AG09319 (cell line): Measurements from ENCODE around the gene NEDD4L.
"Not testable (repeated sequence)": the region's sequence is repeated elsewhere in the genome, so short reads cannot be mapped to it uniquely, and the experiment has no call there.

Experiments used
- DNase-seq: peaks from one replicate; pipeline ENCODE4 v3.0.0-alpha.2; 2010; ENCODE audit warnings: low read depth; ENCODE audit errors: extremely low read depth
- CTCF ChIP-seq: IDR thresholded peaks from 2 replicates; pipeline ENCODE4 v1.5.1; 2011; ENCODE audit warnings: low read depth, mild to moderate bottlenecking, inconsistent platforms, low read length, moderate library complexity

NEDD4L gene

GRCh38 chr18:58429442-58429841, 385.4 kb downstream of the NEDD4L start:
- no peak for DNase-seq
- TF ChIP-seq CTCF = no peak

- no peak for DNase-seq
- no peak for TF ChIP-seq CTCF
Measured at GRCh38 chr18:58431215-58431614, 387.2 kb downstream of the NEDD4L start.

GRCh38 chr18:58432050-58432727, 388.2 kb downstream of the NEDD4L start:
- DNase-seq = no peak
- TF ChIP-seq CTCF = no peak

GRCh38 chr18:58435221-58436005, 391.4 kb downstream of the NEDD4L start:
- DNase-seq = not testable (repeated sequence)

- DNase-seq = peak; percentile 4
- no peak for TF ChIP-seq CTCF
Measured at GRCh38 chr18:58438161-58438957, 394.3 kb downstream of the NEDD4L start.

GRCh38 chr18:58438958-58439300, 394.9 kb downstream of the NEDD4L start:
- TF ChIP-seq CTCF = no peak
- no peak for DNase-seq

GRCh38 chr18:58443671-58444070, 399.6 kb downstream of the NEDD4L start:
- no peak for DNase-seq
- no peak for TF ChIP-seq CTCF
